PC-3 (cell line): ENCODE measurements around the gene EVC. TPM values are rescaled to one million over a fixed set of nuclear protein-coding genes. Genes with fewer than 3 reads are reported as not detected.

Experiments
- ATAC-seq: fragments of 200-7000 bp; cut with Tn5 transposase; 2 replicates; pipeline ENCODE4 v1.9.1; 2020; ENCODE audit warnings: mild to moderate bottlenecking, moderate library complexity
- BruUV-seq: library from RNA; stranded (reverse); fragments of 400-500 nt; replicated peaks from 2 replicates; lab custom pipeline; 2021; lab: Mats Ljungman, UMichigan
- CTCF ChIA-PET: fragments of 300-600 bp; sonication (Branson Sonifier 250); formaldehyde crosslinking; loops from one replicate; lab custom pipeline; 2022; ENCODE audit warnings: antibody characterized with exemption; lab: Charles Lee
- POLR2A ChIA-PET: fragments of 300-600 bp; sonication (Branson Sonifier 250); formaldehyde crosslinking; loops from one replicate; lab custom pipeline; 2022; ENCODE audit warnings: antibody characterized with exemption; ENCODE audit not compliant: unreplicated experiment; lab: Charles Lee
- DNase-seq: peaks from one replicate; pipeline ENCODE4 v3.0.0-alpha.2; 2015
- H2AFZ ChIP-seq: fragments of 300-600 bp; sonication (generic); 2 replicates; pipeline ENCODE4 v1.6.0; 2016; ENCODE audit warnings: antibody characterized with exemption, low read length
- H3F3A ChIP-seq: fragments of 300-600 bp; sonication (generic); one replicate; pipeline ENCODE4 v1.6.0; 2017; ENCODE audit warnings: antibody characterized with exemption, low read length, control low read depth, mild to moderate bottlenecking; ENCODE audit not compliant: unreplicated experiment
- H3K27ac ChIP-seq: fragments of 300-600 bp; sonication (generic); 2 replicates; pipeline ENCODE4 v1.5.1; 2016; ENCODE audit warnings: mild to moderate bottlenecking, low read length
- H3K27me3 ChIP-seq: fragments of 300-600 bp; sonication (generic); 2 replicates; pipeline ENCODE4 v1.6.1; 2016; ENCODE audit warnings: low read length, mixed read lengths
- H3K36me3 ChIP-seq: fragments of 300-600 bp; sonication (generic); 2 replicates; pipeline ENCODE4 v1.6.1; 2016; ENCODE audit warnings: low read depth, mixed run types, low read length, mixed read lengths
- H3K4me1 ChIP-seq: fragments of 300-600 bp; sonication (generic); 2 replicates; pipeline ENCODE4 v1.5.1; 2016; ENCODE audit warnings: low read length; ENCODE audit not compliant: insufficient read depth
- H3K4me2 ChIP-seq: fragments of 300-600 bp; sonication (generic); 2 replicates; pipeline ENCODE4 v1.6.0; 2016; ENCODE audit warnings: low read length
- H3K4me3 ChIP-seq: fragments of 300-600 bp; sonication (generic); 2 replicates; pipeline ENCODE4 v1.5.1; 2016; ENCODE audit warnings: mild to moderate bottlenecking, low read length, mixed read lengths
- H3K79me2 ChIP-seq: fragments of 300-600 bp; sonication (generic); 2 replicates; pipeline ENCODE4 v1.6.1; 2017; ENCODE audit warnings: low read length, mixed read lengths
- H3K9ac ChIP-seq: fragments of 300-600 bp; sonication (generic); 2 replicates; pipeline ENCODE4 v1.6.0; 2016; ENCODE audit warnings: mild to moderate bottlenecking, low read length
- H3K9me2 ChIP-seq: fragments of 300-600 bp; sonication (generic); replicated peaks from 2 replicates; pipeline ENCODE4 v1.6.1; 2016; ENCODE audit warnings: mixed run types, low read length, mixed read lengths
- H3K9me3 ChIP-seq: fragments of 300-600 bp; sonication (generic); 2 replicates; pipeline ENCODE4 v1.6.1; 2016; ENCODE audit warnings: low read length, mixed read lengths
- H4K20me1 ChIP-seq: fragments of 300-600 bp; sonication (generic); 2 replicates; pipeline ENCODE4 v1.6.1; 2016; ENCODE audit warnings: low read length, mixed read lengths
- CTCF ChIP-seq: fragments of 300-600 bp; sonication (generic); conservative IDR thresholded peaks from 2 replicates; pipeline ENCODE4 v1.5.1; 2017; ENCODE audit warnings: antibody characterized with exemption, low read depth, mild to moderate bottlenecking, low read length
- EZH2 ChIP-seq: fragments of 300-600 bp; sonication (generic); IDR thresholded peaks from one replicate; pipeline ENCODE4 v1.6.1; 2017; ENCODE audit warnings: antibody characterized with exemption, mild to moderate bottlenecking, low read length; ENCODE audit not compliant: unreplicated experiment
- EZH2phosphoT487 ChIP-seq: fragments of 300-600 bp; sonication (generic); IDR thresholded peaks from 2 replicates; pipeline ENCODE4 v1.6.1; 2018; ENCODE audit warnings: mild to moderate bottlenecking, antibody characterized with exemption, low read length, borderline replicate concordance
- intact Hi-C: fragments of 100-400 bp; cut with micrococcal nuclease; formaldehyde crosslinking; loops from 2 replicates; pipeline ENCODE4 v1.9.0; 2023
- total RNA-seq: library from RNA; depleted of rRNA; stranded (reverse); fragments of >200 nt; gene quantifications from 2 replicates; pipeline ENCODE4 v1.2.3, GENCODE V29; 2014

EVC gene
- total RNA-seq, 1 experiment from 2014 or later: 22.7 TPM

- DNase-seq (no peak), ATAC-seq (no peak)
- no peak overlapping the region for H3K4me2 ChIP-seq
- H3F3A ChIP-seq: no peaks in the 10 kb centered on the region
- no peaks in the 10 kb centered on the region for H3K36me3 ChIP-seq
- BruUV-seq: no TSS peak
- no peaks in the 10 kb centered on the region for H3K4me1 ChIP-seq
- CTCF ChIA-PET: no interaction called here
- no peaks in the 10 kb centered on the region for H4K20me1 ChIP-seq
- no peaks in the 10 kb centered on the region for H3K9me3 ChIP-seq
- no peaks in the 10 kb centered on the region for H3K79me2 ChIP-seq
- no peak overlapping the region for H3K27ac ChIP-seq
- H2AFZ ChIP-seq: no peak overlapping the region
- H3K9ac ChIP-seq: no peak overlapping the region
- TF ChIP-seq EZH2 (no peak), EZH2phosphoT487 (no peak), CTCF (no peak)
- intact Hi-C loops: no loop called here
- POLR2A ChIA-PET: no interaction called here
- no peaks in the 10 kb centered on the region for H3K9me2 ChIP-seq
- no peak overlapping the region for H3K4me3 ChIP-seq
- H3K27me3 ChIP-seq: peaks cover 27% of the 10 kb centered on the region
These were observed 132.9 kb downstream of the EVC start for GRCh38 chr4:5843573-5844530.

GRCh38 chr4:5845035-5845905, 134.3 kb downstream of the EVC start:
- H3K4me1 ChIP-seq: no peaks in the 10 kb centered on the region
- H3K4me2 ChIP-seq: no peak overlapping the region
- H3K4me3 ChIP-seq: no peak overlapping the region
- TF ChIP-seq EZH2phosphoT487: no peak
- no peak for TF ChIP-seq EZH2
- no peak for TF ChIP-seq CTCF
- H3K36me3 ChIP-seq: no peaks in the 10 kb centered on the region
- no TSS peak for BruUV-seq
- intact Hi-C loops: no loop called here
- H3K9me2 ChIP-seq: no peaks in the 10 kb centered on the region
- H3K9ac ChIP-seq: no peak overlapping the region
- POLR2A ChIA-PET: no interaction called here
- no peaks in the 10 kb centered on the region for H3K79me2 ChIP-seq
- no peak overlapping the region for H3K27ac ChIP-seq
- H3K27me3 ChIP-seq: peaks cover 41% of the 10 kb centered on the region
- no peaks in the 10 kb centered on the region for H3F3A ChIP-seq
- H3K9me3 ChIP-seq: no peaks in the 10 kb centered on the region
- ATAC-seq (no peak), DNase-seq (no peak)
- CTCF ChIA-PET: no interaction called here
- H4K20me1 ChIP-seq: no peaks in the 10 kb centered on the region
- no peak overlapping the region for H2AFZ ChIP-seq
